ENCODE results near the gene BBS2.
A peak's percentile ranks its signal among the peaks of the same experiment; 100 is the strongest.

Gene BBS2

DNA sequence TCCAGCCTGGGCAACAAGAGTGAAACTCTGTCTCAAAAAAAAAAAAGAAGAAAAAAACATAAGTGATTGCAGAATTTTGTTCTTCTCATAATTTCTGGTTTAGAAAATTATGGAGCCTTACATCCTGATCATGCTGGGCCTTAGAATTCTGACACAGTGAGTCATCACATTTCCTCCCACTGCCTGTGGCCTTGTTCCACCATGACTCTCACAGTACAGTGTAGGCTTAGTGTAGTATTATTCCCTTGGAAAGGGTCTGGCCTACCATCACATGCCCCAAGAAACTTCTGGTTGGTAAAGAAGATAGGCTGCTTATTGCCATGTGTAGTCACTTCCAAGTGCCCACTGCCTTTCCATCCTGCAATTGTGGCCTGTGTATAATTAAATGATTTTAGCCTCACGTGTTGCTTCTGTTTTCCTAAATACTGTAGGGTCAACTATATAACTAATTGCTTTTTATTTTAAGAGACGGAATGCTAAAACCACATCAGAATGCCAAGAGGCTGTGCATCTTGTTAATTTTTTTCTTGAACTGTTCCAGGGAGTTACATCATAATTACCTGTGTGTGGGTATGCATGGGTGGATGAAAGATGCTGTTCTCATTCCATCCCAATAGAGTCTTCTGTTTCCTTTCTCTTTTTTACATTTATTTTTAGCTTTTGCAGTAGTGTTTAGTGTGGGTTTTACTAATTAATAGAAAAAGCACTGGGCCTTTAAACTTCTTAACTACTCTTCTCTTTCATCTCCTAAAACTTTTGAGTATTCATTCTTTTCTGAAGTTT lies 42.5 kb downstream of the BBS2 start:
- DNase-seq (ENCODE audit: low spot score), result peak; percentile 30

DNA sequence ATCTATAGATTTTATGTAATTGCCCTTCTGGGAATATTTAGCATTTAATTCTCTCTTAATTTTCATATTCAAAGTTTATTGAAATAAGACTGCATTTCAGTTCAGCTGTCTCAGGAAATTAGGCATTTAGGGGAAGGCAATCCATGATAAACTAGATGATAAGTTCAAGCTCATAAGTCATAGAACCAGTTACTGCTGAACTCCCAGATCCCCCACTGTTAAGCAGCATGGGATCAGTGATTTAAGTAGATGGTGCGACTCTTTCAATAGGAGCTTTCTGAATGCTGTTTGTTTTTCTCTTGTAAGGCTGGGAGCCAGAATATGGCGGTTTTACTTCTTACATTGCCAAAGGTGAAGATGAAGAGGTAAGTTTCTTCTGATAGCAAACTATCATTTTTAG lies 44.6 kb downstream of the BBS2 start:
- DNase-seq (ENCODE audit: low spot score), result no peak

DNA sequence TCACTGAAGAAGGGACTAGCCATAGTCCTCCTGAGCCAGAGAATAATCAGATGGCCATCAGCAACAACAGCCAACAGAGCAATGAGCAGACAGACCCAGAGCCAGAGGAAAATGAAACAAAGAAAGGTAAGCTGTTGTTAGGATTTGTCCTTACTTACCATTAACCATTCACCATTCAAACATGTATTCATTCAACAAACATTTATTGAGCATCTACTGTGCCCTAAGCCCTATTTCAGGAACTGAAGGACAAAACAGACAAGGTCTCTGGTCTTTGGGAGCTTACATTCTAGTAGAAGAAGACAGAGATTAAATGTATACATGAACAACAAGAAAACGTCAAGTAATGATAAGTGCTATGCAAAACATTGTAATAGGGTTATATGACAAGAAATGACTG lies 49.2 kb downstream of the BBS2 start:
- no peak for DNase-seq (ENCODE audit: low spot score)

DNA sequence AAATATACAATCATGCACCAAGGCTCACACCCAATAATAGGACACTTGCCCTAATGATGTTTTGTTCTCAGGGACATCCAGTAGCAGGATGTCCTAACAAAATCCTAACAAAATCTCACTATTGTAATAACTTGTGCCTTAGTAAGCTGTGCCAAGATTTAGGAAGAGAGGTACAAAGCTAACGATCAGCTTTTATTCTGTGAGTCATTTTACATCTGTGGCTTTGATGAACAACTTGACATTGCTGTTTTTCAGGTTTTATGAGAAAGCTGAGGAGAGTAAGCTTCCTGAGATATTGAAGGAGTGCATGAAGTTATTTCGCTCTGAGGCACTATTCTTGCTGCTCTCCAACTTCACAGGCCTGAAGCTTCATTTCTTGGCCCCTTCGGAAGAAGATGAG lies 49.6 kb downstream of the BBS2 start:
- DNase-seq (ENCODE audit: low spot score), result no peak

DNA sequence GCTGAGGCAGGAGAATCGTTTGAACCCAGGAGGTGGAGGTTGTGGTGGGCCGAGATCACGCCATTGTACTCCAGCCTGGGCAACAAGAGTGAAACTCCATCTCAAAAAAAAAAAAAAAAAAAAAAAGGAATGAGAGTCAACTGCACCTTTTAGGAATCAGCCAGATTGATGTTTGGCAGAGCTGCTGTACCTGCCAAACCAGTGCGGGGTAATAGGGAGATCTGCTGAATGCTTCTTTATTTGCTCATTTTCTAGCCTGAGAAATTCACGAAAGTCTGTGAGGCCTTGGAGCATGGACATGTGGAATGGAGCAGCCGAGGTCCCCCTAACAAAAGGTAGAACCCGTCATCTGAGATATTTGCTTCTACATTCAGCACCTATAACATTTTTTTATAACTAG lies 50.1 kb downstream of the BBS2 start:
- no peak for DNase-seq (ENCODE audit: low spot score)

DNA sequence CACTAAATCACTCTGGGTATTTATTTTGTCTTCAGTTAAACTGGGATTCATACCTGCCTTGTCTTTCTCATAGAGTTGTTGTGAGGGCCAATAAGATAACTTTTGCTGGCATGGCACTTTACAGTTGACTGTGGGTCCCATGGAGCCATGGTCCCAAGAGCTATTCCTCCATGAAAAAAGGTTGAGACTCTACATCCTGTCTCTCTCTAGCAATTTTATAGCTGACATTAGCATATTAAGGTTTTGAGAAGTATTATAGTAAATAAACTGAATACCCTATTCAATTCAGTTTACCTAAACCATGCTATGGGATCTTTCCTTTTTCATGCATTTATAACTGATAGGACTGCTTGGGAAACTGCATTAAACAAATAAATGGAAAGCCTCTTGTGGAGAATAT lies 51.0 kb downstream of the BBS2 start:
- DNase-seq (ENCODE audit: low spot score), result no peak

DNA sequence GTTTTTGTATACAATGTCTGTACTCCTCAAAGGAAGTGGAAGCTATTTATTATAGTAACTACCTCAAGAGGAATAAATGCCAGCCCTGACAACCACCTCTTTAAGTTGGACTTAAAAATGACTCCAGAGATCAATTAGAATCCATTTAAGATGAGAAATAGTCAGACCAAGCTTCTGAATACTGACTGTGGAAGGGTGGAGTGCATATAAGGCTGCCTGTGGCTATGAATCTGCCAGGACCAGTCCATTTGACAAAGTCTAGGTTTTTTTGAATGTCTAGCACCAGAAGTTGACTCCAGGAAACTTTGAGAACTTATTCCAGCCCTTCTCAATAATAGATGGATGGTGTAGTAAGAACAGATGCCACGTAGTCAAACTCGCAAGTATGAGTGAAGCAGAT lies 53.5 kb downstream of the BBS2 start:
- no peak for DNase-seq (ENCODE audit: low spot score)

DNA sequence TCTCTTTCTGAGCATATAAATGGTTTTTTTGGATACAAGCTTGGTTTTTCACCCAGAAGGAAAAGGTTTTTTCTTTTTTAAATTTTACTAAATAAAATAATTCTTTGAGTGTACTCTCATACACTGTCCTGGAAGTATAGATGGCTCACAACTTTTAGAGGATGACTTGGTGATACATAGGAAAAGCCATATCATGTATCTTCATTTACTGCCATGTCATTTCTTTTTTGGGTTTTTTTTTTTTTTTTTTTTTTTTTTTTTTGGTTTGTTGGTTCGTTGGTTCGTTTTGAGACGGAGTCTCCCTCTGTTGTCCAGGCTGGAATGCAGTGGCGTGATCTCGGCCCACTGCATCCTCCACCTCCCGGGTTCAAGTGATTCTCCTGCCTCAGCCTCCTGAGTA lies 56.7 kb downstream of the BBS2 start:
- no peak for DNase-seq (ENCODE audit: low spot score)

DNA sequence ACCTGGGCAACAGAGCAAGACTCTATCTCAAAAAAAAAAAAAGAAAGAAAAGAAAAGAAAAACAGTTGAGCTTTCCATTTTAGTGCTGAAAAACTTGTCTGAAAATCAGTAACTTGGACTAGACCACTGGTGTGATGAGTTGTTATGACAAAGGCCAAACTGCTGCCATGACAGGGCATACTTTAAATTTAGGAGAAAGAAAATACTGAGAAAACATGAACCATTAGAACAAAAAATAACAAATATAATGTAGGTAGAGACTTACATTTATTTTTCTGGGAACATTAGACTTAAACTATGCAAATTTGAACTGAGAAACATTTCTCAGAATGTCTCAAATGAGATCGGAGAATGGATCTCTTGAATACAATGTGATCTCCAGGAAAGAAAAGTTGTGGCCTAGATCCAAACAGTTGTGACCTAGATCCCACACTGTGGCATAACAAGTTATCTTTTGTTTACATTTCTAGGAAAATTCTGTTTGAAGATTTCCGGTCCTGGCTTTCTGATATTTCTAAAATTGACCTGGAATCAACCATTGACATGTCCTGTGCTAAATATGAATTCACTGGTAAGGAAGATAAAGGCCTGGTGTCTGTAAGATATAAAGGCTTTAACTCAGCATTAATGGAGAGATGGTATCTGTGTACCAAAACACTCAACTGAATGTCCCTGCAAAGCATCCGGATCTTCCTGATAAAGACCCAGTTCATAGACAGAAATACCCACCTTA lies 57.6 kb downstream of the BBS2 start:
- no peak for DNase-seq (ENCODE audit: low spot score)

DNA sequence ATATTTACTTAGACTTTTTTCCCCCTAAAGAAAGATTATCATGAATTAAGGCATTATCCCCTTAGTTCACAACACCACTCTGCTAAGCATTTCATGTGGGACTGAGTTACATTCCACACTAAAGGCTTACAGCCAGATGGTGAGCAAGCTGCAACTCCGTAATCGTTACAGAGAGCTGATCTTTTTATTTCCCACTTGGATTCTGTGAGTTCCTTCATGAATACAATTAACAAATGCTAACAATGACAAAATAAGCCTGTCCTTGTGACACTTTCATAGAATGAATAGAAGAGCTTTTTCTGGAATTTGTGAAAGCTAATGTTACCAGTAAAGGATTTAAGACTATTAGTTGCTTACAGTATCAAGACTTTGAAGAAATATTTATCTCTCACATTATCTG lies 59.7 kb downstream of the BBS2 start:
- no peak for DNase-seq (ENCODE audit: low spot score)

DNA sequence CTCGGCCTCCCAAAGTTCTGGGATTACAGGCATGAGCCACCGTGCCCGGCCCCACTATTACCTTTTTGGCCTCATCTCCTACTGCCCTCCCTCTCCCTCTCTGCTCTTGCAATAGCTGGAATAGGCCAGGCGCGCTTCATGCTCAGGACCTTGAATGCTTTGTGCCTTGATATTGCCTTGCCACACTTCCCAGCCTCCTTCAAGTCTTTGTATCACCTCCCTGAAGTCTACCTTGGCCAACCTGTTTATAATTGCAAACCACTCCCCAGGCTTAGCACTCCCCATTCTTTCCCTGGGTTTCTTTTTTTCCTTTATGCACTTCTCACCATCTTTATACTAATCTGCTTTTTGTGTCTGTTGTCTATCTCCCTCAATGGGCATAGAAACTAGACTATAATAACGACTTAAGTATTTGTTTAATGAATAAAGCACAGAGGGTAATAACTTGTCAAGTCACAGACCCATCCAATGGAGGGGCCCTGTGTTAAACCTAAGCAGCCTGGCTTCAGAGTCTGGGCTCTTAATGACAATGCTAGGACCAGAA lies 61.8 kb downstream of the BBS2 start:
- no peak for DNase-seq (ENCODE audit: low spot score)

DNA sequence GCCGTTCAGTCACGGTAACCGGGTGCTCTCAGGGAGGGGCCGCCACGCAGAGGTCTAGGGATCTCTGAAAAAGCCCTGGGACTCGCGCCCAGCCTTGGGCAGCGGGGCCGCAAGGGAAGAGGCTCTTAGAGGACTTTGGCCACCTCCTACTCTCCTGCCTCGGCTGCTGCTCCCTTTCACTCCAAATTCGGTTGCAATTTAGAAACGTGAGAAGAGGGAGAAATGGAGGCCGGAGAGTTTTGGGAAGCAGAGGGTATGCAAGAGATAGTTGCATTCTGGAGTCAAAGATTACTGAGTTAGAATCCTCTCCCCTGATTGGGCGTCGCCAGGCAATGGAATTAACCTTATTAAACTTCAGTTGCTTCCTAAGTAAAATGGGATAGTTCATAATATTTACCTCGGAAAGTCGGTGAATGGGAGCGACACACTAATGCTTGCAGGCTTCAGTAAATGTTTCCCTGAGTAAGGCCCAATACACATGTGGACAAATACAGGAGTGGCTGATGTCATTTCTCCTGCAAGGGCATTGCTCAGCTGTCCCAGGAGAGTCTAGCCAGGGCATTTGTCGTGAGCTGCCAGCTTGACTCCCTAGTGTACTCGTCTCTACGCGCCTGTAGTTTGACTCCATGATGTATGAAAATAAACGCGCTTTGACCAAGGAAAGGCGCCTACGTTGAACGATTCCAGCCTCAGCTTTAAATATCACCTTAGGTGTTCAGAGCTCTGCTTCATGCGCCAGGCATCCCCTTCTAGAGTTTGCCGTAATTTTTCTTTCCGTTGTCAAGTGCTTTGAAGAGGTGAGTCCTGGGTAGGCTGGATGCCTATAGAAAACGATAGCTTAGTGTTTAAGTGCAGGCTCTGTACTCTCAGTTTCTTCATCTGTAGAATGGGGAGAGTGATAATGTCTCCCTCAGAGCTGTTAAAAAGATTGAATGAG lies 67.8 kb downstream of the BBS2 start:
- DNase-seq (ENCODE audit: low spot score), result peak; percentile 27

DNA sequence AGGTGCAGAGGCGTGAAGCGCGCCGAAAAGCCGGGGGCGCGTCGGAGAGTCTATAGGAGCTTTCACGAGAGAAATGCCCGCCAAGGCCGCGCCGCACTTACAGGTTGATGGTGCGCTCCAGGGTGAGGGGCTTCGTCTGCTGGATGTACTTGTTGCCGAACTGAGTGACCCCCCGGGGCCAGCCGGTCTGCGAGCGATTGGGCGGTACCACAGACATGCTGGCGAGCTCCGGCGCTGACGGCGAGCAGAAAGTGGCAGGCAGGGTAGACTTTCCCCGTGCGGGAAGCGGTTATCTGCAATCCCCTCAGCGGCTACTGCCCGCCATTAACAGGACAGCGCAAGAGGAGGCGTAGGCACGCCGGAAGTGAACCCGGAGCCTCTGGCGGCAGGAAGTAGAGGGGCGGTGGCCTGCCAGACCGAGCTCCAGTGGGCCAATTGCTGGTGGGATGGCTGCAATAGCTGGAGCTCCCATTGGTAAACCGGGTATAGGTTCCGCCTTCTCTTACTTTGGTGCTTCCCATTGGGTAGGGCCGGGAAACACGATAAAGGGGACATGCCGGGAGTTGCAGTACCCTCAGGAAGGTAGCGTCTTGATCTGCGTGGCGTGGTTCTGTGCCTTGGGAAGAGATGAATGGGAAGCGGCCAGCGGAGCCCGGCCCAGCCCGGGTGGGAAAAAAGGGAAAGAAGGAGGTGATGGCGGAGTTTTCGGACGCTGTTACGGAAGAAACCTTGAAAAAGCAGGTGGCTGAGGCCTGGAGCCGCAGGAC lies 68.7 kb downstream of the BBS2 start, which contains the start of the genes NUDT21 and OGFOD1:
NUDT21 (minus strand) TSS at position 347 of the 767 bp plus-strand sequence; CDS start at position 217, 130 bp downstream.
OGFOD1 (plus strand) TSS at position 569 of the 767 bp plus-strand sequence; CDS start at position 628, 59 bp downstream.
- peak; percentile 97 for DNase-seq (ENCODE audit: low spot score)

DNA sequence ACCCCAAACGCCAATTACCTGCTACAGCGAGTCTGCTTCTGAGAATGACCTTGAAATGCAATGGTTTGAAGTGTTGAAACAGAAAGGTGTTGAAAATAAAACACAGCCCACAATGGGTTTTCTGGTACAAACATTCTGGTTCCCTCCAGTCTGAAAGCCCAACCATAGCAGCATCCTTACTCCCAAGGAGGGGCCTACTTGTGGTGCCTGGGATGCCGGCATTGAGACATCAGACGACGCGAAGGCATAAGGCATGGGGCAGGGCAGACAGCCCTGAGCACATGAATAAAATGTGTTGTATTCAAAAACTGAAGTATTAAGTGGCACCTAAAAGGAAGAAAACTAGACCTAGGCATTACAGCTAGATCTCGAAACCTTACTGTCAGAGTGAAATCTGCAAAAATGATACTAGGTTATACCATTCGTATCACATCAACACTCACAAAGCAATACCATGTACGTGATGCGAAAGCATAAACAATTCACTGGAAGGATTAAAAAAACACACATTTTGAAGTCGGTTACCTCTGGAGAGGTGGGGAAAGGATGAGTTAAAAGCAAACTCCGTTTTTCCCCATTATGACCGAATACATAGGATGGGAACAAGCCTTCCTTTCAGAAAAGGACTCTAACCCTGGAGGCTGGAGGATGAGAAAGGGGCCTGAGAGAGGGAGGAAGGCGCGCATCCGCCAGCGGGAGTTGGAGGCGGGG lies 69.4 kb downstream of the BBS2 start:
- no peak for DNase-seq (ENCODE audit: low spot score)

DNA sequence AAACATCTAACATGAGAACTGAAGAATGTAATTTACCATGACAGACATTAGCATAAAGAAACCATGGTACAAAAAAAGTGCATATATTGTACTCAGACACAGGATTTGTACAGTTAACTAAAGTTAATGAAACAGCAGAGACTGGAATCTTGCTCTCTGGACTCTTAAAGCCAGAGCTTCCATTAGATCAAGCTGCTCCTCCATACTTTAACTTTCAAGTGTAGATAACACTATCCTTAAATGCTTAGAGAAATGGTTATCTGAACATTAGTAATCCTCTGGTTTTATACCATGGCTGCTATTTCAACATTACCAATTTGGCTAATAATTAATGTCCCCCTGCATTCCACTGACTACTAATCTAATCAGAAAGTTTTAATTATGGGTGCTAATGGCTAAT lies 71.8 kb downstream of the BBS2 start:
- DNase-seq (ENCODE audit: low spot score), result no peak

DNA sequence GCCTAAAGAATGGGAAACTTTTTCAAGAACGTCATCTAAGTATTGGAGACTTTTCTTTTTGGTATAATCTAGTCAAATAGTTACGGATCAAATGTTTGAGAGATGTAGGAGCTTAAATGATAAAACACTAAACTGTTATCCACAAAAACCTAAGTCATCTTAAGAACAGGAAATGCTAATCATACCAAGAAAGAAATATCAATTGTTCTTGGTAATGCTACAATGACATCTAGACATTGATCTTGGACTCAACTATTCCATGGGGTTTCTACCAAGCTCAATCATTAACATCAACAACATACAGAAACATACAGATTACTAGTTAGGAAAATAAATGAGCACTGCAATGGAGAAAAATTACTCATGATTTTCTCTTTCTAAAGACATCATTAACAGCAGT lies 72.5 kb downstream of the BBS2 start:
- no peak for DNase-seq (ENCODE audit: low spot score)

DNA sequence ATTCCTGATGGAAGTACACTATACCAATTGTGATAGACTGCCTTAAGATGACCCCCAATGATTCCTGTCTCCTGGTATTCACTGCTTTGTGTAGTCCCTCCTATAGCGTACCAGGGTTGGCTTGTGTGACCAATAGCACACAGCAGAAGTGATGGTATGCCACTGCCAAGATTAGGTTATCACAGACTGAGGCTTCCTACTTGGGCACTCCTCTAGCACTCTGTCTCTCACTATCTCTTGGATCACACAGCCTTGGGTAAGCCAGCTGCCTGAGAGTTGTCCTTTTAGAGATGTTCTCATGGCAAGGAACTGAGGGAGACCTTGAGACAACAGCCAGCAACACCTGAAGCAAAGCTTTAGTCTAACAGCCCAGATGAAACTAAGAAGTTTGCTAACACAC lies 81.8 kb downstream of the BBS2 start:
- no peak for DNase-seq (ENCODE audit: low spot score)

DNA sequence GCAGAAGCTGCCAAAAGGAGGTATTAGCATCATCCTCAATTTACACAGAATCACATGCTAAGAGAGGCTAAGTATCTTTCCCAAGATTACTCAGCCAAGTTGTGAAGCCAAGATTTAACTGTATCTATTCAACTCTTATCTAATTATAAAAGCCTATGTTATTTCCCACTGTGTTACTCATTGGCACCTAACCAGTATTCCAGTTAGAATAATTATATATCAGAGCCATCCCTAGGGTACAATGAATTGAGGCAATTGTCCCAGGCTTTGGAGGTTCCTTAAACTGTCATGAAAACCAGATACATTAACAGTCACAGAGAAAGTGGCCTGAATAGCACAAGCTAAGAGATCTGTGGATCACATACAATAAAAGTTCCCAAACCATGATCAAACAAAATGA lies 83.6 kb downstream of the BBS2 start:
- DNase-seq (ENCODE audit: low spot score), result no peak
